Fibroblast of villous mesenchyme (primary cell): ENCODE data around the gene ELAC2. TPM values are rescaled to one million over a fixed set of nuclear protein-coding genes. Genes with fewer than 3 reads are reported as not detected.

Source experiments
- DNase-seq: peaks from one replicate; pipeline ENCODE4 v3.0.0-alpha.2; 2010; ENCODE audit warnings: low read depth
- H3K4me3 ChIP-seq: 2 replicates; pipeline ENCODE4 v1.5.1; 2011; ENCODE audit warnings: low read depth, mild to moderate bottlenecking, low read length
- total RNA-seq: library from RNA; depleted of rRNA; stranded (reverse); fragments of >200 nt; gene quantifications from 2 replicates; pipeline ENCODE4 v1.2.3, GENCODE V29; 2012
- TF ChIP-seq, protein P1 (sequence below): IDR thresholded peaks from 2 replicates; pipeline ENCODE4 v1.5.1; 2012; ENCODE audit warnings: low read depth, mild to moderate bottlenecking, low read length; ENCODE audit not compliant: insufficient read depth

Gene ELAC2
- total RNA-seq, 1 donor, result 63.9 TPM

DNA sequence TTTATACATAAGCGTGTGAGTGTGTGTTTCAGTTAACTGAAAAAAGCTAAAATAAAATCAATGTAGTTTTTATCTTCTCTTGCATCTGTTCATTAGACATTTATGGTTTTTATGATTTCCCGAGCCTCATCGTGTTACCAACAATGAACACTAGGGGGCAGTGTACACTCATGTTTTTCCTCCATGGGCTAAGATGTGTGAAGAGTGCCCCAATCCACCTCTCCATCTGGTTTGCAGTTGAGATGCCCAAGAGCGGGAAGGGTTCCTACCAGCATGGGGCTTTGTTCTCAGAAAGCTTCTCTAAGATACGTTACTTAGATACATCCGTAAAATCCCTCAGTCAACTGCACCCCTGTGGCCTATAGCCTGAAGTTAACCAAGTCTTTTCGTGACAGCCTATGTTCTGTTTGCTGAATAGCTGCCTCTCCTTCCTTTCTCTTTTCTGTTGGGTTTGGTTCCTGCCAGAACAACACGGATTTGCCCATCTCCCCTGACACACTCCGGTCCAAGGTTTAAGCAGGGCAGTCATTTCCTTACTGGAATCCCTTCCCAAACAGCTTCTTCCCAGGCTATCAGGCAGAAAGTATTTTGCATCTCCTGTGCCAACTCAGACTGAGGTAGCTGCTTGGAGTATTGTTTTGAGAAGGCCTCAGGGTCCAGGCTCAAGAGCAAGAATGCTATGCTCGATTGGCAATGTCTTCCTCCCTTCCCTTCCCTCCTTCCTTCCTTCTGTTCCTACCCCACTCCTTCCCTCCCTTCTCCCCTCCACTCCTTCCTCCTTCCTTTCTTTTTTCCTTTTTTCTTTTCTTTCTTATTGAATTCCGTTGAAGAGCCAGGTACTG is 12.9 kb upstream of the ELAC2 start:
- TF ChIP-seq, protein P1, sequence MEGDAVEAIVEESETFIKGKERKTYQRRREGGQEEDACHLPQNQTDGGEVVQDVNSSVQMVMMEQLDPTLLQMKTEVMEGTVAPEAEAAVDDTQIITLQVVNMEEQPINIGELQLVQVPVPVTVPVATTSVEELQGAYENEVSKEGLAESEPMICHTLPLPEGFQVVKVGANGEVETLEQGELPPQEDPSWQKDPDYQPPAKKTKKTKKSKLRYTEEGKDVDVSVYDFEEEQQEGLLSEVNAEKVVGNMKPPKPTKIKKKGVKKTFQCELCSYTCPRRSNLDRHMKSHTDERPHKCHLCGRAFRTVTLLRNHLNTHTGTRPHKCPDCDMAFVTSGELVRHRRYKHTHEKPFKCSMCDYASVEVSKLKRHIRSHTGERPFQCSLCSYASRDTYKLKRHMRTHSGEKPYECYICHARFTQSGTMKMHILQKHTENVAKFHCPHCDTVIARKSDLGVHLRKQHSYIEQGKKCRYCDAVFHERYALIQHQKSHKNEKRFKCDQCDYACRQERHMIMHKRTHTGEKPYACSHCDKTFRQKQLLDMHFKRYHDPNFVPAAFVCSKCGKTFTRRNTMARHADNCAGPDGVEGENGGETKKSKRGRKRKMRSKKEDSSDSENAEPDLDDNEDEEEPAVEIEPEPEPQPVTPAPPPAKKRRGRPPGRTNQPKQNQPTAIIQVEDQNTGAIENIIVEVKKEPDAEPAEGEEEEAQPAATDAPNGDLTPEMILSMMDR, result peak; percentile 84
- H3K4me3 ChIP-seq, result no peak overlapping the region
- DNase-seq, result peak; percentile 49

DNA sequence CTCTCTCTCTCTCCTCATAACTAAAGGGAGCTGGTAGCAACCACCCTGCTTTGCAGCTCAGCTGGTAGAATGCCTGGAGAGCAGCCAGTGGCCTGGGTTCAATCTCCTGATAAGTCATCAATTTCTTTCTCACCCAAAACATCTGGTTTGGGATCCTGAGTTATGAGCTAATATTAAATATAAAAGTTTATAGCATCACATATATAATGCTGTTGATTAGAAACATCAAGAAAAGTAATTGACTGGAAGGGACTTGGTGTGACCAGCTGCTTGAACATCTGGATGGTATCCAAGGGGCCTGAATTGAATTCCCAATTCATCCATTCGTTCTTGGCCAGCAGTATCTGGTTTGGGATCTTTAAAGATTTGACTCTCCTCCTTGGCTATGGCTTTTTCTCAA is 12.2 kb upstream of the ELAC2 start:
- no peak for DNase-seq
- no peak overlapping the region for H3K4me3 ChIP-seq
- TF ChIP-seq, protein P1, result no peak

DNA sequence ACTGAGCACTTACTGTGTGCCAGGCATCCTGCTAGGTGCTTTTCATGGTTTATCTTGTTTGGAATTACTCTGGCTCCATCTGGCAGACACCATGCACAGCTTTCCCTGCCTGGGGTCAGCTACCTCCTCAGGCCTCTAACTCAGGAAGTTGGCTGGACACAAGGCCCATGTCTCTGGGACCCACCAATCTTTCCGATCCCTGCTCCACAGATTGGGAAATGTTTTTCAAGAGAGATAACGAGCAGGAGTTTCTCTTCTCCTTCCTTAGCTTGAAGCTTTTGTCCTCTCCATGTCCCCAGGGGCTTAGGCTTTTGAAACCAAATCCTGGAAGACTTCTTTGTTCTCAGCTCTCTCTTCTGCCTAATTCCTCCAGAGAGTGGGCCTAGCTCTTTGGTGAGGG is 11.5 kb upstream of the ELAC2 start:
- H3K4me3 ChIP-seq, result no peak overlapping the region
- TF ChIP-seq, protein P1, result no peak
- no peak for DNase-seq

DNA sequence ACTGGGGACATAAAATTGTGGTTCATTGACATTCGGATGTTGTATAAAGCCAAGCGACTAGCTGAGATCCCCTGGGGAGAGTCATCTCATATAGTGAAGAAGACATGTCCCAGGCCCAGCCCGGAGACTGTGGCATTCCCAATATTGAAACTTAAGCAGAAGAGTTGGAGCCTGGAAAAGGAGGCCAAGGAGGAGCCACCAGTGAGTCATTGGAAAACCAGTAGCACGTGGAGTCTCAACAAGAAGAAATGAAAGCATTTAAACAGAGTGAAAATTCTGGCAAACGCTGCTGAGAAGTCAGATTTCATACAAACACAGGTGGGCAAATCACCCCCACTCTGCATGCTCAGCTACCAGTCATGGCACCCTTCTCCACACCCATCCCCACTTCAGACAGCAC is 9.4 kb upstream of the ELAC2 start:
- no peak for DNase-seq
- TF ChIP-seq, protein P1, result no peak
- H3K4me3 ChIP-seq, result no peak overlapping the region

DNA sequence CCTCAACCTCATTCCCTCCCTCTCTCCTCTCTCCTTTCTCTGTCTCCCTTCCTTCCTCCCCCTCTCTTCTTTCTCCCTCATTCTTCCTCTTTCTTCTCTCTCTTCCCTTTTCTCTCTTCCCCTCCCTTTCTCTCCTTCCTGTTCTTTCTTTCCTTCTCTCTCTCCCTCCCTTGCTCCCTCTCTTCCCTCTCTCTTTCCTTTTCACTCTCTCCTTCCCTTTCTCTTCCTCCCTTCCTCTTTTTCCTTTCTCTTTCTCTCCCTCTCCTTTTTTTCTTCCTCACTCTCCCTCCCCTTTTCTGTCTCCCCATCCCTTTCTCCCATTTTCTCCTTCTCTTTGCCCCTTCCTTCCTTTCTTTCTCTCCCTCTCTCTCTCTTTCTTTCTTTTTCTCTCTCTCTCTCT is 7.9 kb upstream of the ELAC2 start:
- H3K4me3 ChIP-seq, result no peak overlapping the region
- TF ChIP-seq, protein P1, result no peak
- DNase-seq, result no peak

DNA sequence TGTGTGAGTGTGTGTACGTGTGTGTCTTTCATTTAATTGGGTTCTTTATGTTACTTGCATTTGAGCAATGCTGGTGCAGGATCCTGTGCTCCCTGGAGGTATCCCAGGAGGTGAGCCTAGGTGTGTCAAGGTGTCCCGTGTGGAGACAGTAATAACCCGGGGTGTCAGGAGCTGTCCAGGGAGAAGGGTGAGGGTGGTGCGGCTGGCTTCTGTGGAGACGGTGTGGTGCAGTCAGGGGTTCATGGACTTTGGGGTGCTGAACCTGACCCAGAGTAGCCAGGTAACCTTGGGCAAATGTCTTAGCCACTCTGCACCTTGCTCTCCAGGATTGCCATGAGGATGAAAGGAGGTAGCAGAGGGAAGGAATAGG is 7.4 kb upstream of the ELAC2 start:
- TF ChIP-seq, protein P1, result no peak
- H3K4me3 ChIP-seq, result no peak overlapping the region

DNA sequence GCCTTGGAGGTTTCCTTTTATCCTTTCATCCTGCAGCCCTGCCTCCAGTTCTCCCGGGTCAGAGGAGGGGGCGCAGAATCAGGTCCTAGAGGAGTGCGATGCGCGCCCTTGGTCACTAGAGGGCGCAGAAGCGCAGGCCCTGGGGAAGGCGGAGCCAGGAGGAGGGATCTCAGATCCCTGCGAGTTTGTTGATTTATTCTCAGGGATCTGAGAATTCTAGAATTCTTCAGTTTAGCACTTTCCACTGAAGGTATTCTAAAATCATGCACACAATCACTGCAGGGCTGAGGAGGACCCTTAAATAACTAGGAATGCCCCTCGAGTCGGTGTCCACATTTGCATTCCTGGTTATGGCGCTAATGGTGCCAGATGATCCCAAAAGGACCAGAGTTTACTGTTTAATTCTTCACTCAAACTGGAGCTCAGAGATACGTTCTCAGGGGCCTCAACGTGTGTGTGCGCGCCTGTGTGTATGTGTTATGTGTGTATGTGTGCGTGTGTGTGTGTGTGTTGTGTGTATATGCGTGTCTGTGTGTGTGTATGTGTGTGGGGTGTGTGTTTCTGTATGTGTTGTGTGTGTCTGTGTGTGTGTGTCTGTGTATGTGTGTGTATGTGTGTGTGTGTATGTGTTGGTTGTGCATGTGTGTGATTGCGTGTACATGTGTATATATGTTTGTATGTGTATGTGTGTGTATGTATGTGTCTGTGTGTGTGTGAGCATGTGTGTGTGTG is 6.9 kb upstream of the ELAC2 start:
- peak; percentile 58 for DNase-seq
- peak overlapping the region; percentile 50 for H3K4me3 ChIP-seq
- TF ChIP-seq, protein P1, result peak; percentile 99

More for the DNA sequence above, 7.4 kb upstream of the ELAC2 start:
- no peak for DNase-seq
